CD4-positive, alpha-beta T cell treated with Interferon alpha-2 for 1 hour (primary cell): ENCODE results near the gene GRPR.

Experiments used
- DNase-seq, 2 donors: peaks; one replicate each; pipeline ENCODE4 v3.0.0-alpha.2; 2020 to 2022

Gene GRPR

DNA sequence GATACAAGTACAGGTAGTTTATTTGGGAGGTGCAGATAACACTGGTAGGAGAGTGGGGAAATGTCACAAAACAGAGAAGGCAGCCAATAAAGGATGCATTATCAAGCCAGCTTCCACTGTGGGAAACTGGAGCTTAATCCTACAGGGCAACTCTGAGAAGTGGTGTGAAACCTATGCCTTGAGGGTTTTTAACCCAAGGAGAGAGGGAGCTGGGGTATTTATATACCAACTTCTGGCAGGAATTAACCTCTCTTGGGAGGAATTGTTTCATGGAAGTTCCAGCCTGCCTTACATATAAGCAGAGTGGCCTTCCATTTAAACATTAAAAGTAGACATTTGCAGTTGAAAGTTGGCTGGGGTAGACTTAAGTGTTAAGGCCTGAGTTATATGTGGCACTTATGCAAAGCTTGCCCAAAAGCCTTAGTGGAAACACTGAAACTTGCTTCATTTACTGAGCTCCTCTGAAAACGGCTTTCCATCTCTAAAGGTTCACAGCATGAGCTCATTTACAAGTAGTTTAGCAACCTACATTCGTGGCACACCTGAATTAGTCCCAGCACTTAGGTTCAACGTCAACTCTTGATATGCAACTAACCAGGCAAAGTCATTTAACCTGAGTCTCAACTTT, 63.1 kb downstream of the GRPR start:
- DNase-seq, result no peak

DNA sequence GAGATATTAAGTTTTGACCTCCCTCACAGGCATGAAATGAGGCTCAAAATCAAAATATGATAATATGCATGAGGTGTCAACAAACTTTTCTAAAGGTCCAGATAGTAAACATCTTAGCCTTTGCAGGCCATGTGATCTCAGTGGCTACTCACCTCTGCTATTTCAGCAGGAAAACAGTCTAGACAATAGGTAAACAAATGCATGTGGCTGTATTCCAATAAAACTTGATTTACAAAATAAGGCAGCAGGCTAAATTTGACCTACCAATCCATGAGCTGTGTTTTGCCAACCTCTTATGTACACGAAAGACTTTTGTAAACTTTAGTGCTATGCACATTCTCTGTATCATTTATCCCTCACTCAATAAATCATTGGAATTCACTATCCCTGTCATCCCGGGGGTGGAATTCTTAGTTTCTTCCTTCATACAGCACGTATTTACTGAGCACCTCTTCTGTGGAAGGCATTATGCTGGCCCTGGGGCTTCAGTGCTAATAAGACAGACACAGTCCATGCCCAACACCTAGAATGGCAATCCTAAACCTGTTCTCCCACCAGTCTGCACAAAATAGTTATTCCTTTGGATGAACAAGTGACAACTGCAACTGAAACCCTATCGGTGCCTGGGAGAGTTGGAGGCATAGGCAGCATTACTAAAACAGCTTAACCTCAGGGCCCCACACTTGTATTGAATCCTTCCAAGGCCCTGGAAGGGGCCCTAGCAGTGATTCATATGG, 63.8 kb downstream of the GRPR start:
- no peak for DNase-seq

DNA sequence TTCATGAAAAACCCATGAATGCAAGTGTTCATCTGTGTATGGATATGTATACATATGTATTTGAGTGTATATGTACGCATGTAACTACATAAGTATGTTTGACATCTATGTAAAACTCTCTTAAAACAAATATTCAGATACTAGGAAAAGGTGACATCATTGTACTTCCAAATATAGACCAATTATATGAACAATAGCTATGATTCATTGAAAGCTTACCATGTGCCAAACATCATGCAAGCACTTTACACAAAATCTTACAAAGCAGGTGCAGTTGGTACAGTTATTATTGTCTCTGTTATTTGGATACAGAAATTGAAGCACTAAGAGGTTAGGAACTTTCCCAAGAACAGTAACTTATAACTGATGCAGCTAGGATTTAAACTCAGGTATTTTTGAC, 65.3 kb downstream of the GRPR start:
- no peak for DNase-seq

GRCh38 chrX:16191605-16192004, 68.2 kb downstream of the GRPR start:
- DNase-seq, result no peak

GRCh38 chrX:16196829-16197228, 73.5 kb downstream of the GRPR start:
- DNase-seq, result no peak

- no peak for DNase-seq
Measured at GRCh38 chrX:16199343-16199742, 76.0 kb downstream of the GRPR start.

DNA sequence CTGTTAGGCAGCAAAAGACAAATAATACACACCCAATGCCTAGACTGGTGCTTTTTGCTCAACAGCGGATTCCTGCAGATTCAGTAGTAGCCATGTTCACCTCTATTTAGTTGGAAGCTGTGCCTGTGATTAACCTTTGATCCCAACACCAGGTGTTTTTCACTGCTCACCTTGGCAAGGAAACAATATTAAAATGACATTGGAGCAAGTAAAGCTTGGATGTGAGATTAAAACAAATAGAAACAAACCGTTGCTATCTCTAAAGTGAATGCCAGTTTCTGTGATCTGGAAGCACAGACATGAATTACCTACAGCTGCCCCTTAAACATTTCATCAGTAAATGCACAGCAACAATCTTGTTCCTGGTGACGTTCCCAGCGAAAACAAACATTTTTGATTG, 79.6 kb downstream of the GRPR start:
- no peak for DNase-seq
